Vagina (tissue), 2 donors: ENCODE results near the gene OR5AS1. TPM values are rescaled to one million over a fixed set of nuclear protein-coding genes. Genes with fewer than 3 reads are reported as not detected.

Experiments
- DNase-seq, 2 donors: peaks; one replicate each; pipeline ENCODE4 v3.0.0-alpha.2; 2017; ENCODE audit errors: extremely low spot score in 2 of 2
- H3K27ac ChIP-seq: fragments of 200-600 bp; sonication (generic); one replicate; pipeline ENCODE4 v1.5.1; 2019
- H3K27me3 ChIP-seq: fragments of 200-600 bp; sonication (generic); one replicate; pipeline ENCODE4 v1.5.1; 2019
- H3K36me3 ChIP-seq, 2 donors: fragments of 200-600 bp; sonication (generic); one replicate each; pipeline ENCODE4 v1.5.1; 2017 to 2019
- H3K4me1 ChIP-seq: fragments of 200-600 bp; sonication (generic); one replicate; pipeline ENCODE4 v1.5.1; 2019
- H3K4me3 ChIP-seq, 2 donors: fragments of 200-600 bp; sonication (generic); 1 replicate in 1 of 2; 2 replicates in 1 of 2; pipeline ENCODE4 v1.5.1; 2016 to 2019
- H3K9me3 ChIP-seq: fragments of 200-600 bp; sonication (generic); one replicate; pipeline ENCODE4 v1.5.1; 2019
- CTCF ChIP-seq, 3 experiments: fragments of 450-650 bp in 2 of 3; fragments of 200-600 bp in 1 of 3; sonication (generic) in 1 of 3; IDR thresholded peaks; one replicate each; pipeline ENCODE4 v1.5.1; 2017 to 2019; ENCODE audit warnings: antibody characterized with exemption in 3 of 3, mild to moderate bottlenecking in 2 of 3, moderate library complexity in 2 of 3
- POLR2A ChIP-seq, 2 donors: fragments of 450-650 bp; IDR thresholded peaks; one replicate each; pipeline ENCODE4 v1.6.1; 2017; ENCODE audit warnings: antibody characterized with exemption in 2 of 2, mild to moderate bottlenecking in 2 of 2, moderate library complexity in 2 of 2
- POLR2AphosphoS5 ChIP-seq, 2 donors: sonication (generic); formaldehyde crosslinking; IDR thresholded peaks; one replicate each; pipeline ENCODE4 v1.9.0; 2017; ENCODE audit warnings: antibody characterized with exemption in 2 of 2, mild to moderate bottlenecking in 2 of 2, low read depth in 1 of 2; ENCODE audit not compliant: insufficient read depth in 1 of 2
- intact Hi-C: fragments of 100-400 bp; cut with DNase I; formaldehyde crosslinking; loops from one replicate; pipeline ENCODE4 v1.15.1; 2023
- total RNA-seq: library from RNA; depleted of rRNA; stranded (reverse); fragments of >200 nt; gene quantifications from one replicate; pipeline ENCODE4 v1.2.3, GENCODE V29; 2016

OR5AS1 gene
- not detected for total RNA-seq

GRCh38 chr11:56027354-56027753 is at the start of gene OR5AS1:
TSS of gene OR5AS1 (plus strand) at chr11:56027654. CDS start at chr11:56030419, 2,765 bp downstream.
- H3K36me3 ChIP-seq, result no peaks in the 10 kb centered on the region
- H3K27ac ChIP-seq, result no peak within 1 kb of the TSS
- no peaks in the 10 kb centered on the region for H3K27me3 ChIP-seq
- no peak for TF ChIP-seq CTCF (IDR thresholded peaks at IDR 0.05)
- no peak for TF ChIP-seq POLR2AphosphoS5 (IDR thresholded peaks at IDR 0.05; ENCODE audit: insufficient read depth in 1 of 2, low read depth in 1 of 2)
- TF ChIP-seq POLR2A (IDR thresholded peaks at IDR 0.05), result no peak
- no peaks in the 10 kb centered on the region for H3K9me3 ChIP-seq
- no peak for DNase-seq
- no peaks in the 10 kb centered on the region for H3K4me1 ChIP-seq
- no peak within 1 kb of the TSS for H3K4me3 ChIP-seq
- intact Hi-C loops, result no loop called here

GRCh38 chr11:55994525-55994924 is 32.9 kb upstream of the OR5AS1 start, which contains the start of gene OR5F1:
TSS of gene OR5F1 (minus strand) at chr11:55994625. CDS start at chr11:55994625, 0 bp downstream.
- intact Hi-C loops, result no loop called here
- no peaks in the 10 kb centered on the region for H3K4me1 ChIP-seq
- H3K36me3 ChIP-seq, result no peaks in the 10 kb centered on the region
- no peak within 1 kb of the TSS for H3K27ac ChIP-seq
- H3K4me3 ChIP-seq, result no peak within 1 kb of the TSS
- no peaks in the 10 kb centered on the region for H3K9me3 ChIP-seq
- TF ChIP-seq CTCF (IDR thresholded peaks at IDR 0.05), result no peak
- TF ChIP-seq POLR2A (IDR thresholded peaks at IDR 0.05), result no peak
- no peak for TF ChIP-seq POLR2AphosphoS5 (IDR thresholded peaks at IDR 0.05; ENCODE audit: insufficient read depth in 1 of 2, low read depth in 1 of 2)
- DNase-seq, result no peak
- no peaks in the 10 kb centered on the region for H3K27me3 ChIP-seq

GRCh38 chr11:56010716-56011115 is 16.7 kb upstream of the OR5AS1 start:
- DNase-seq, result no peak
- intact Hi-C loops, result no loop called here
- Histone ChIP-seq H3K27me3 (no peaks in the 10 kb centered on the region), H3K36me3 (no peaks in the 10 kb centered on the region), H3K4me3 (no peak overlapping the region), H3K27ac (no peak overlapping the region), H3K9me3 (no peaks in the 10 kb centered on the region), H3K4me1 (no peaks in the 10 kb centered on the region)
- TF ChIP-seq POLR2A (IDR thresholded peaks at IDR 0.05) (no peak), POLR2AphosphoS5 (IDR thresholded peaks at IDR 0.05; ENCODE audit: insufficient read depth in 1 of 2, low read depth in 1 of 2) (no peak), CTCF (IDR thresholded peaks at IDR 0.05) (no peak)

GRCh38 chr11:56013805-56014204 is 13.6 kb upstream of the OR5AS1 start:
- intact Hi-C loops, result no loop called here

More at GRCh38 chr11:56013805-56014204, 13.6 kb upstream of the OR5AS1 start:
- no peak for TF ChIP-seq CTCF (IDR thresholded peaks at IDR 0.05)
- TF ChIP-seq POLR2A (IDR thresholded peaks at IDR 0.05), result no peak
- no peak for TF ChIP-seq POLR2AphosphoS5 (IDR thresholded peaks at IDR 0.05; ENCODE audit: insufficient read depth in 1 of 2, low read depth in 1 of 2)
- Histone ChIP-seq H3K9me3 (no peaks in the 10 kb centered on the region), H3K4me1 (no peaks in the 10 kb centered on the region), H3K36me3 (no peaks in the 10 kb centered on the region), H3K27ac (no peak overlapping the region), H3K27me3 (no peaks in the 10 kb centered on the region), H3K4me3 (no peak overlapping the region)
- DNase-seq, result no peak
